Measurements from ENCODE around the gene TPRA1. TPM values are rescaled to one million over a fixed set of nuclear protein-coding genes. Genes with fewer than 3 reads are reported as not detected.

TPRA1 gene
- total and polyA plus RNA-seq, 2 experiments from 2014 or later = 16.7 to 30.4 TPM

- H3K27me3 Mint-ChIP-seq (ENCODE audit: insufficient read depth, low read depth, poor library complexity) = peaks cover 5% of the 10 kb centered on the region
- no peak overlapping the region for H2AFZ ChIP-seq
Measured at GRCh38 chr3:127524296-127524896, 66.1 kb downstream of the TPRA1 start.

More at GRCh38 chr3:127524296-127524896, 66.1 kb downstream of the TPRA1 start:
- Mint-ChIP-seq H3K4me3 (no peak overlapping the region), H3K36me3 (ENCODE audit: low read depth) (no peaks in the 10 kb centered on the region), H3K4me1 (peaks cover 6% of the 10 kb centered on the region; the same call in 2 of the 3 replicates), H3K27ac (no peak overlapping the region), H3K9me3 (peaks cover 9% of the 10 kb centered on the region)
- no peaks in the 10 kb centered on the region for H3K9me2 ChIP-seq (ENCODE audit: insufficient read depth)
- H3K36me3 ChIP-seq (ENCODE audit: insufficient read depth) = no peaks in the 10 kb centered on the region
- DNase-seq (ENCODE audit: low spot score) (peak; percentile 54), ATAC-seq (peak; percentile 94)
- H3K4me3 ChIP-seq = no peak overlapping the region
- H3K27ac ChIP-seq (ENCODE audit: low read depth) = no peak overlapping the region
- TF ChIP-seq REST (IDR thresholded peaks at IDR 0.05; ENCODE audit: unreplicated experiment) = no peak
- TF ChIP-seq ZNF462 (CRISPR knock-in tag; IDR thresholded peaks at IDR 0.05) = no peak
- no peak for TF ChIP-seq NANOG (IDR thresholded peaks at IDR 0.05; ENCODE audit: borderline replicate concordance)
- TF ChIP-seq POLR2AphosphoS5 (IDR thresholded peaks at IDR 0.05; ENCODE audit: low read depth) = no peak
- TF ChIP-seq ZNF114 (CRISPR knock-in tag; IDR thresholded peaks at IDR 0.05) = no peak
- no peak for TF ChIP-seq JUNB (IDR thresholded peaks at IDR 0.05; ENCODE audit: unreplicated experiment)
- no peak for TF ChIP-seq CREB1 (CRISPR knock-in tag; IDR thresholded peaks at IDR 0.05; ENCODE audit: low read depth)
- TF ChIP-seq EZH2 (IDR thresholded peaks at IDR 0.05; ENCODE audit: low read depth, unreplicated experiment) = no peak
- TF ChIP-seq CTCF (conservative IDR thresholded peaks at IDR 0.05; ENCODE audit: low read depth in 2 of 2) = no peak
- TF ChIP-seq ETS1 (IDR thresholded peaks at IDR 0.05) = no peak
- no peaks in the 10 kb centered on the region for H4K20me1 ChIP-seq (replicated peaks; ENCODE audit: insufficient read depth)
- no peaks in the 10 kb centered on the region for H3K27me3 ChIP-seq (ENCODE audit: insufficient read depth)
- no peak overlapping the region for H3K4me2 ChIP-seq
- no peaks in the 10 kb centered on the region for H3K79me2 ChIP-seq (replicated peaks; ENCODE audit: insufficient read depth)
- H3F3A ChIP-seq (replicated peaks; ENCODE audit: low read depth) = no peaks in the 10 kb centered on the region
- no peaks in the 10 kb centered on the region for H3K4me1 ChIP-seq (ENCODE audit: insufficient read depth)
